Hepatocyte (in vitro differentiated cells): ENCODE results near the gene GLCE. TPM values are rescaled to one million over a fixed set of nuclear protein-coding genes. Genes with fewer than 3 reads are reported as not detected.

Experiments used
- DNase-seq: peaks from one replicate; pipeline ENCODE4 v3.0.0-alpha.2; 2016; ENCODE audit warnings: low spot score
- H2AFZ ChIP-seq: fragments of 200-600 bp; sonication (generic); 2 replicates; pipeline ENCODE4 v1.6.0; 2016; ENCODE audit warnings: antibody characterized with exemption, mild to moderate bottlenecking
- H3K27ac ChIP-seq: fragments of 200-600 bp; sonication (generic); 2 replicates; pipeline ENCODE4 v1.5.1; 2016; ENCODE audit warnings: mild to moderate bottlenecking
- H3K27me3 ChIP-seq: fragments of 200-600 bp; sonication (generic); 2 replicates; pipeline ENCODE4 v1.6.1; 2016
- H3K36me3 ChIP-seq: fragments of 200-600 bp; sonication (generic); replicated peaks from 2 replicates; pipeline ENCODE4 v1.5.1; 2016; ENCODE audit warnings: low read depth; ENCODE audit not compliant: insufficient read depth
- H3K4me1 ChIP-seq: fragments of 200-600 bp; sonication (generic); 2 replicates; pipeline ENCODE4 v1.5.1; 2016; ENCODE audit warnings: mild to moderate bottlenecking, moderate library complexity; ENCODE audit not compliant: insufficient read depth
- H3K4me2 ChIP-seq: fragments of 200-600 bp; sonication (generic); 2 replicates; pipeline ENCODE4 v1.6.0; 2016
- H3K4me3 ChIP-seq: fragments of 200-600 bp; sonication (generic); 2 replicates; pipeline ENCODE4 v1.5.1; 2016; ENCODE audit warnings: mild to moderate bottlenecking
- H3K79me2 ChIP-seq: fragments of 200-600 bp; sonication (generic); 2 replicates; pipeline ENCODE4 v1.6.0; 2017; ENCODE audit warnings: mild to moderate bottlenecking
- H3K9me2 ChIP-seq: fragments of 200-600 bp; sonication (generic); replicated peaks from 2 replicates; pipeline ENCODE4 v1.6.0; 2017; ENCODE audit warnings: mild to moderate bottlenecking; ENCODE audit not compliant: insufficient read depth
- H3K9me3 ChIP-seq: fragments of 200-600 bp; sonication (generic); 2 replicates; pipeline ENCODE4 v1.5.1; 2016; ENCODE audit warnings: low read depth, mild to moderate bottlenecking
- H4K20me1 ChIP-seq: fragments of 200-600 bp; sonication (generic); 2 replicates; pipeline ENCODE4 v1.6.0; 2016; ENCODE audit warnings: mild to moderate bottlenecking; ENCODE audit not compliant: insufficient read depth, poor library complexity, severe bottlenecking
- CTCF ChIP-seq: fragments of 200-600 bp; sonication (generic); IDR thresholded peaks from 2 replicates; pipeline ENCODE4 v1.5.1; 2016; ENCODE audit warnings: antibody characterized with exemption, mild to moderate bottlenecking; ENCODE audit not compliant: poor library complexity
- EZH2 ChIP-seq: fragments of 200-600 bp; sonication (generic); IDR thresholded peaks from 2 replicates; pipeline ENCODE4 v1.6.1; 2016; ENCODE audit warnings: antibody characterized with exemption, mild to moderate bottlenecking, borderline replicate concordance
- EZH2phosphoT487 ChIP-seq: fragments of 200-600 bp; sonication (generic); IDR thresholded peaks from one replicate; pipeline ENCODE4 v1.6.1; 2018; ENCODE audit warnings: antibody characterized with exemption, mild to moderate bottlenecking, low read depth, moderate library complexity; ENCODE audit not compliant: unreplicated experiment, severe bottlenecking
- WGBS: methylation state at CpG from one replicate; pipeline ENCODE4 v1.1.6; 2016; ENCODE audit warnings: low lambda C conversion rate; ENCODE audit errors: missing lambda C conversion rate; 5-methylcytosine and 5-hydroxymethylcytosine counted together
- polyA plus RNA-seq: library from polyadenylated mRNA; unstranded; fragments of >200 nt; fragmentation: Nextera tagmentation; extraction: Ambion mirVana; gene quantifications from 2 replicates; pipeline ENCODE4 v1.2.1, GENCODE V29; 2016
- total RNA-seq: library from RNA; depleted of rRNA; stranded (reverse); fragments of >200 nt; gene quantifications from 2 replicates; pipeline ENCODE4 v1.2.3, GENCODE V29; 2014

The GLCE gene
- total and polyA plus RNA-seq, 2 experiments from 2014 or later, result 14.4 to 37.9 TPM

- no peak overlapping the region for H3K27ac ChIP-seq
- H3K9me2 ChIP-seq, result no peaks in the 10 kb centered on the region
- peaks cover 8% of the 10 kb centered on the region for H3K4me1 ChIP-seq
- H3K4me2 ChIP-seq, result no peak overlapping the region
- no peaks in the 10 kb centered on the region for H3K9me3 ChIP-seq
- no peak overlapping the region for H2AFZ ChIP-seq
- peaks cover 4% of the 10 kb centered on the region for H3K27me3 ChIP-seq
- no peaks in the 10 kb centered on the region for H3K36me3 ChIP-seq
- no peaks in the 10 kb centered on the region for H4K20me1 ChIP-seq
- no peak for TF ChIP-seq CTCF
- TF ChIP-seq EZH2, result no peak
- no peak for TF ChIP-seq EZH2phosphoT487
- no peak for DNase-seq
- H3K4me3 ChIP-seq, result no peak overlapping the region
- 37% methylated on average over 5 of the region's 5 CpGs for WGBS
- H3K79me2 ChIP-seq, result no peaks in the 10 kb centered on the region
Observed at GRCh38 chr15:69119683-69120395, 40.6 kb upstream of the GLCE start.

- Histone ChIP-seq H3K9me2 (no peaks in the 10 kb centered on the region), H4K20me1 (no peaks in the 10 kb centered on the region), H3K27ac (no peak overlapping the region), H3K27me3 (peaks cover 4% of the 10 kb centered on the region), H3K4me1 (peaks cover 16% of the 10 kb centered on the region), H3K4me2 (no peak overlapping the region), H3K9me3 (no peaks in the 10 kb centered on the region), H3K79me2 (no peaks in the 10 kb centered on the region), H3K4me3 (no peak overlapping the region), H2AFZ (no peak overlapping the region), H3K36me3 (no peaks in the 10 kb centered on the region)
- TF ChIP-seq EZH2 (no peak), CTCF (no peak), EZH2phosphoT487 (no peak)
- no peak for DNase-seq
- 85% methylated on average over 3 of the region's 3 CpGs for WGBS
Observed at GRCh38 chr15:69120732-69121131, 39.7 kb upstream of the GLCE start.

GRCh38 chr15:69121198-69121828 lies 39.1 kb upstream of the GLCE start:
- Histone ChIP-seq H3K9me3 (no peaks in the 10 kb centered on the region), H2AFZ (no peak overlapping the region), H4K20me1 (no peaks in the 10 kb centered on the region), H3K9me2 (no peaks in the 10 kb centered on the region), H3K36me3 (no peaks in the 10 kb centered on the region), H3K27ac (no peak overlapping the region), H3K4me2 (no peak overlapping the region), H3K4me3 (no peak overlapping the region), H3K27me3 (peaks cover 4% of the 10 kb centered on the region), H3K79me2 (no peaks in the 10 kb centered on the region), H3K4me1 (peaks cover 19% of the 10 kb centered on the region)
- TF ChIP-seq EZH2phosphoT487 (no peak), CTCF (no peak), EZH2 (no peak)
- 95% methylated on average over 5 of the region's 5 CpGs for WGBS
- DNase-seq, result no peak
